IMR-90 (cell line): ENCODE data around the gene S1PR1. TPM values are rescaled to one million over a fixed set of nuclear protein-coding genes. Genes with fewer than 3 reads are reported as not detected.

Source experiments
- ATAC-seq: fragments of 200-7000 bp; cut with Tn5 transposase; 2 replicates; pipeline ENCODE4 v1.9.1; 2020; ENCODE audit warnings: low read depth, mild to moderate bottlenecking, moderate library complexity
- BruUV-seq: library from RNA; stranded (reverse); fragments of 400-500 nt; replicated peaks from 2 replicates; lab custom pipeline; 2021; lab: Mats Ljungman, UMichigan
- CTCF ChIA-PET: fragments of 300-600 bp; formaldehyde crosslinking; extraction: SDS; loops from one replicate; lab custom pipeline; 2021; ENCODE audit warnings: antibody characterized with exemption; lab: Yijun Ruan, JAX
- POLR2A ChIA-PET: fragments of 300-600 bp; sonication (Branson Sonifier 250); formaldehyde crosslinking; loops from one replicate; lab custom pipeline; 2022; ENCODE audit warnings: antibody characterized with exemption; ENCODE audit not compliant: unreplicated experiment; lab: Charles Lee
- DNase-seq: peaks from one replicate; pipeline ENCODE4 v3.0.0; 2013
- H2AFZ ChIP-seq: replicated peaks from 2 replicates; pipeline ENCODE3; 2013; ENCODE audit warnings: low read length, mild to moderate bottlenecking; ENCODE audit not compliant: poor library complexity
- H2AK5ac ChIP-seq: 2 replicates; pipeline ENCODE4 v1.6.1; 2013; ENCODE audit warnings: low read depth, low read length, inconsistent platforms
- H2AK9ac ChIP-seq: replicated peaks from 2 replicates; pipeline ENCODE3; 2013; ENCODE audit warnings: mild to moderate bottlenecking, low read depth, low read length, moderate library complexity; ENCODE audit not compliant: poor library complexity
- H2BK120ac ChIP-seq: 2 replicates; pipeline ENCODE4 v1.6.1; 2013; ENCODE audit warnings: low read depth, low read length, inconsistent platforms
- H2BK15ac ChIP-seq: 3 replicates; pipeline ENCODE4 v1.6.1; 2013; ENCODE audit warnings: low read depth, low read length, inconsistent platforms
- H2BK20ac ChIP-seq: 2 replicates; pipeline ENCODE4 v1.6.1; 2013; ENCODE audit warnings: low read depth, mild to moderate bottlenecking, inconsistent platforms, low read length, moderate library complexity
- H2BK5ac ChIP-seq: 2 replicates; pipeline ENCODE4 v1.6.1; 2013; ENCODE audit warnings: mild to moderate bottlenecking, low read depth, low read length, inconsistent platforms; ENCODE audit not compliant: poor library complexity, severe bottlenecking
- H3K14ac ChIP-seq: replicated peaks from 2 replicates; pipeline ENCODE4 v1.6.1; 2013; ENCODE audit warnings: low read depth, low read length, inconsistent platforms
- H3K18ac ChIP-seq: 2 replicates; pipeline ENCODE4 v1.6.1; 2013; ENCODE audit warnings: low read depth, low read length, control low read depth
- H3K23ac ChIP-seq: 2 replicates; pipeline ENCODE4 v1.6.1; 2013; ENCODE audit warnings: low read depth, low read length, inconsistent platforms
- H3K27ac ChIP-seq: 2 replicates; pipeline ENCODE4 v1.5.1; 2013; ENCODE audit warnings: mild to moderate bottlenecking, control low read depth, low read length; ENCODE audit not compliant: insufficient read depth
- H3K27me3 ChIP-seq: 2 replicates; pipeline ENCODE4 v1.6.1; 2013; ENCODE audit warnings: low read length; ENCODE audit not compliant: control insufficient read depth, insufficient read depth
- H3K36me3 ChIP-seq: 2 replicates; pipeline ENCODE4 v1.6.1; 2013; ENCODE audit warnings: low read length, mixed read lengths; ENCODE audit not compliant: control insufficient read depth, insufficient read depth
- H3K4ac ChIP-seq: 2 replicates; pipeline ENCODE4 v1.6.1; 2013; ENCODE audit warnings: low read depth, low read length, inconsistent platforms
- H3K4me1 ChIP-seq: 2 replicates; pipeline ENCODE4 v1.6.1; 2013; ENCODE audit warnings: low read length, mixed read lengths; ENCODE audit not compliant: control insufficient read depth, insufficient read depth
- H3K4me2 ChIP-seq: 2 replicates; pipeline ENCODE4 v1.6.1; 2013; ENCODE audit warnings: low read depth, mild to moderate bottlenecking, control low read depth, low read length, moderate library complexity
- H3K4me3 ChIP-seq: 2 replicates; pipeline ENCODE4 v1.5.1; 2013; ENCODE audit warnings: low read depth, mild to moderate bottlenecking, control low read depth, low read length, moderate library complexity; ENCODE audit not compliant: insufficient read depth
- H3K56ac ChIP-seq: 2 replicates; pipeline ENCODE4 v1.6.1; 2013; ENCODE audit warnings: low read length, inconsistent platforms; ENCODE audit not compliant: insufficient read depth; ENCODE audit errors: extremely low read depth
- H3K79me1 ChIP-seq, 2 experiments: 2 replicates each; pipeline ENCODE4 v1.6.1; 2013; ENCODE audit warnings: low read length in 2 of 2, inconsistent platforms in 1 of 2, low read depth in 1 of 2
- H3K9ac ChIP-seq: 2 replicates; pipeline ENCODE4 v1.6.1; 2013; ENCODE audit warnings: low read depth, low read length, control low read depth
- H3K9me1 ChIP-seq: 2 replicates; pipeline ENCODE4 v1.6.1; 2013; ENCODE audit warnings: low read length, inconsistent platforms; ENCODE audit not compliant: insufficient read depth
- H3K9me3 ChIP-seq: 2 replicates; pipeline ENCODE4 v1.6.1; 2013; ENCODE audit warnings: low read length; ENCODE audit not compliant: control insufficient read depth, insufficient read depth
- H4K20me1 ChIP-seq: 2 replicates; pipeline ENCODE4 v1.6.1; 2013; ENCODE audit warnings: low read length, inconsistent platforms; ENCODE audit not compliant: insufficient read depth
- H4K5ac ChIP-seq: 2 replicates; pipeline ENCODE4 v1.6.1; 2013; ENCODE audit warnings: mild to moderate bottlenecking, low read depth, low read length, control low read depth
- H4K8ac ChIP-seq, 2 experiments: 2 replicates each; pipeline ENCODE4 v1.6.1; 2013; ENCODE audit warnings: low read depth in 2 of 2, low read length in 2 of 2, control low read depth in 1 of 2, inconsistent platforms in 1 of 2
- H4K91ac ChIP-seq: 2 replicates; pipeline ENCODE4 v1.6.1; 2013; ENCODE audit warnings: low read depth, low read length, inconsistent platforms; ENCODE audit not compliant: insufficient read depth
- CTCF ChIP-seq: conservative IDR thresholded peaks from 2 replicates; pipeline ENCODE4 v1.5.1; 2012; ENCODE audit warnings: mild to moderate bottlenecking, low read depth, low read length, improper control_type of control experiment
- ELK1 ChIP-seq: fragments of 150-350 bp; IDR thresholded peaks from 2 replicates; pipeline ENCODE4 v1.6.1; 2016; ENCODE audit warnings: low read depth, mild to moderate bottlenecking, low read length, moderate library complexity, borderline replicate concordance
- FOS ChIP-seq: fragments of 150-350 bp; IDR thresholded peaks from 2 replicates; pipeline ENCODE4 v1.6.1; 2016; ENCODE audit warnings: low read depth, low read length
- MAZ ChIP-seq: IDR thresholded peaks from 2 replicates; pipeline ENCODE4 v1.6.1; 2012; ENCODE audit warnings: low read depth, mild to moderate bottlenecking, low read length, improper control_type of control experiment, moderate library complexity, borderline replicate concordance
- MXI1 ChIP-seq: IDR thresholded peaks from 2 replicates; pipeline ENCODE4 v1.6.1; 2012; ENCODE audit warnings: low read depth, mild to moderate bottlenecking, low read length, moderate library complexity, borderline replicate concordance
- POLR2A ChIP-seq: IDR thresholded peaks from 2 replicates; pipeline ENCODE4 v1.6.1; 2012; ENCODE audit warnings: mild to moderate bottlenecking, low read depth, low read length
- RAD21 ChIP-seq: IDR thresholded peaks from 2 replicates; pipeline ENCODE4 v1.6.1; 2012; ENCODE audit warnings: low read length, improper control_type of control experiment
- RFX5 ChIP-seq: IDR thresholded peaks from 2 replicates; pipeline ENCODE4 v1.8.0; 2012; ENCODE audit warnings: low read depth, mild to moderate bottlenecking, low read length, moderate library complexity
- SMC3 ChIP-seq: fragments of 150-350 bp; IDR thresholded peaks from 2 replicates; pipeline ENCODE4 v1.6.1; 2016; ENCODE audit warnings: low read depth, mild to moderate bottlenecking, antibody characterized with exemption, low read length, moderate library complexity
- WGBS, 2 experiments: methylation state at CpG; one replicate each; pipeline versions ENCODE4 v1.1.5 to v1.1.7; 2013; ENCODE audit warnings: missing lambda C conversion rate in 2 of 2; ENCODE audit not compliant: insufficient read length in 1 of 2; ENCODE audit errors: extremely low coverage in 2 of 2; 5-methylcytosine and 5-hydroxymethylcytosine counted together
- dilution Hi-C: fragments of 300-500 bp; cut with HindIII; formaldehyde crosslinking; loops from one replicate; pipeline ENCODE4 v1.14.3; 2018; ENCODE audit warnings: low sequenced_read_pairs; ENCODE audit not compliant: unreplicated experiment
- in situ Hi-C: fragments of 300-500 bp; cut with MboI; formaldehyde crosslinking; loops from 3 replicates; pipeline ENCODE4 v1.14.3; 2019; ENCODE audit warnings: low sequenced_read_pairs, inconsistent platforms, mixed read lengths
- intact Hi-C: fragments of 100-400 bp; cut with micrococcal nuclease; formaldehyde crosslinking; loops from 2 replicates; pipeline ENCODE4 v1.10.0; 2022
- polyA plus RNA-seq, 3 experiments: library from polyadenylated mRNA; depleted of rRNA; stranded (reverse); fragments of >200 nt; gene quantifications; 2 replicates each; pipeline ENCODE4 v1.2.3, GENCODE V29; 2012; ENCODE audit warnings: low replicate concordance in 1 of 3
- total RNA-seq: library from RNA; depleted of rRNA; stranded (reverse); fragments of >200 nt; gene quantifications from 2 replicates; pipeline ENCODE4 v1.2.3, GENCODE V29; 2012
- TF ChIP-seq, protein P1 (sequence below): fragments of 150-350 bp; IDR thresholded peaks from 2 replicates; pipeline ENCODE4 v1.6.1; 2017; ENCODE audit warnings: mild to moderate bottlenecking, antibody characterized with exemption, low read length, low read depth

The S1PR1 gene
- total and polyA plus RNA-seq, 2 of the 4 experiments (the other 2 are of a cell fraction): 12.9 to 15.6 TPM

GRCh38 chr1:101238031-101238628 is 1.3 kb downstream of the S1PR1 start (continued):
- TF ChIP-seq RAD21 (no peak), MAZ (no peak)

DNA sequence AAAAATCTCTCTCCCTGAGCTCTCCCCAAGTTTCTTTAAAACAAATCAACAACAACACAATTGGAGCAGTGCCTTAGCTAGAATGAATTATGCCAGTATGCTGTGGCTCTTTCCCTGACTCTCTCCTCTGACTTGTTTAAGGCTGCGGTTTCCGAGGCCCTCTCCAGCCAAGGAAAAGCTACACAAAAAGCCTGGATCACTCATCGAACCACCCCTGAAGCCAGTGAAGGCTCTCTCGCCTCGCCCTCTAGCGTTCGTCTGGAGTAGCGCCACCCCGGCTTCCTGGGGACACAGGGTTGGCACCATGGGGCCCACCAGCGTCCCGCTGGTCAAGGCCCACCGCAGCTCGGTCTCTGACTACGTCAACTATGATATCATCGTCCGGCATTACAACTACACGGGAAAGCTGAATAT is 1.9 kb downstream of the S1PR1 start:
- dilution Hi-C loops: no loop called here
- no peak overlapping the region for H3K27ac ChIP-seq
- peak overlapping the region; percentile 78 for H2AK9ac ChIP-seq
- H2BK5ac ChIP-seq: no peak overlapping the region
- peaks cover 3% of the 10 kb centered on the region; the same call in 1 of the 2 replicates for H4K20me1 ChIP-seq
- no peak overlapping the region for H3K14ac ChIP-seq
- no peak overlapping the region; the same call in 1 of the 2 replicates for H3K4me3 ChIP-seq
- intact Hi-C loops: loop anchor here (1.0 to 5.0 kb wide), 6 partner anchors 50 to 317 kb away; partner anchors contain the start of gene DPH5
- TF ChIP-seq POLR2A: no peak
- TF ChIP-seq RAD21: peak; percentile 90
- TF ChIP-seq SMC3: peak; percentile 91
- TF ChIP-seq RFX5: no peak
- peak; percentile 93 for TF ChIP-seq CTCF
- TF ChIP-seq FOS: no peak
- TF ChIP-seq MAZ: no peak
- no peak for TF ChIP-seq ELK1
- TF ChIP-seq, protein P1, sequence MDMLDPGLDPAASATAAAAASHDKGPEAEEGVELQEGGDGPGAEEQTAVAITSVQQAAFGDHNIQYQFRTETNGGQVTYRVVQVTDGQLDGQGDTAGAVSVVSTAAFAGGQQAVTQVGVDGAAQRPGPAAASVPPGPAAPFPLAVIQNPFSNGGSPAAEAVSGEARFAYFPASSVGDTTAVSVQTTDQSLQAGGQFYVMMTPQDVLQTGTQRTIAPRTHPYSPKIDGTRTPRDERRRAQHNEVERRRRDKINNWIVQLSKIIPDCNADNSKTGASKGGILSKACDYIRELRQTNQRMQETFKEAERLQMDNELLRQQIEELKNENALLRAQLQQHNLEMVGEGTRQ: no peak
- no peak for TF ChIP-seq MXI1
- no peak overlapping the region for H2BK15ac ChIP-seq
- H4K8ac ChIP-seq: peak overlapping the region in 1 of 2 experiments; percentile 53; a peak in 1 of 4 replicates
- ChIA-PET CTCF (interaction anchor here (0.5 to 1.6 kb wide), 26 partner anchors 9 to 327 kb away, joined by 3 to 8 read pairs (median 4); no protein-coding TSS in a partner anchor), POLR2A (no interaction called here)
- ATAC-seq (peak; percentile 69), DNase-seq (peak; percentile 91)
- H3K9ac ChIP-seq: no peak overlapping the region
- H2AFZ ChIP-seq: peak overlapping the region; percentile 72
- no peak overlapping the region for H4K5ac ChIP-seq
- H3K9me3 ChIP-seq: no peaks in the 10 kb centered on the region
- H3K18ac ChIP-seq: no peak overlapping the region
- H2BK20ac ChIP-seq: no peak overlapping the region
- in situ Hi-C loops: loop anchor here (25.0 kb wide), 1 partner anchor 201 kb away; the partner anchor contains the start of gene DPH5
- no peak overlapping the region for H3K23ac ChIP-seq
- no peaks in the 10 kb centered on the region for H3K27me3 ChIP-seq
- H2BK120ac ChIP-seq: no peak overlapping the region
- 0% methylated on average over 7 of the region's 17 CpGs; no CpG with 5 or more reads in 1 of the 2 experiments for WGBS, 2 experiments
- H2AK5ac ChIP-seq: no peak overlapping the region
- H3K56ac ChIP-seq: no peak overlapping the region
- H3K36me3 ChIP-seq: peaks cover 16% of the 10 kb centered on the region
- H4K91ac ChIP-seq: no peak overlapping the region
- peak overlapping the region; percentile 48; the same call in 1 of the 2 replicates for H3K4me2 ChIP-seq
- H3K9me1 ChIP-seq: 0 out of 2 replicates have a peak, but pooled peaks cover 4% of the 10 kb centered on the region
- peaks cover 0 to 11% of the 10 kb centered on the region in 2 experiments; a peak in 1 of 4 replicates for H3K79me1 ChIP-seq
- H3K4me1 ChIP-seq: no peaks in the 10 kb centered on the region
- BruUV-seq: no TSS peak
- no peak overlapping the region for H3K4ac ChIP-seq
